ENCODE measurements around the gene HID1.

- TF ChIP-seq CTCF (IDR thresholded peaks at IDR 0.05; ENCODE audit: insufficient read depth, low read depth, low read length), result no peak
- TF ChIP-seq EZH2 (IDR thresholded peaks at IDR 0.05; ENCODE audit: insufficient read depth, low read length), result no peak
Observed at GRCh38 chr17:74990581-74991105, 18.1 kb upstream of the HID1 start.
